Kidney capillary endothelial cell (primary cell): ENCODE results near the gene DOHH.
"Not testable (repeated sequence)": the region's sequence is repeated elsewhere in the genome, so short reads cannot be mapped to it uniquely, and the experiment has no call there.

Experiments used
- DNase-seq: peaks from one replicate; pipeline ENCODE4 v3.0.0-alpha.2; 2018; ENCODE audit warnings: low spot score

DOHH gene

DNA sequence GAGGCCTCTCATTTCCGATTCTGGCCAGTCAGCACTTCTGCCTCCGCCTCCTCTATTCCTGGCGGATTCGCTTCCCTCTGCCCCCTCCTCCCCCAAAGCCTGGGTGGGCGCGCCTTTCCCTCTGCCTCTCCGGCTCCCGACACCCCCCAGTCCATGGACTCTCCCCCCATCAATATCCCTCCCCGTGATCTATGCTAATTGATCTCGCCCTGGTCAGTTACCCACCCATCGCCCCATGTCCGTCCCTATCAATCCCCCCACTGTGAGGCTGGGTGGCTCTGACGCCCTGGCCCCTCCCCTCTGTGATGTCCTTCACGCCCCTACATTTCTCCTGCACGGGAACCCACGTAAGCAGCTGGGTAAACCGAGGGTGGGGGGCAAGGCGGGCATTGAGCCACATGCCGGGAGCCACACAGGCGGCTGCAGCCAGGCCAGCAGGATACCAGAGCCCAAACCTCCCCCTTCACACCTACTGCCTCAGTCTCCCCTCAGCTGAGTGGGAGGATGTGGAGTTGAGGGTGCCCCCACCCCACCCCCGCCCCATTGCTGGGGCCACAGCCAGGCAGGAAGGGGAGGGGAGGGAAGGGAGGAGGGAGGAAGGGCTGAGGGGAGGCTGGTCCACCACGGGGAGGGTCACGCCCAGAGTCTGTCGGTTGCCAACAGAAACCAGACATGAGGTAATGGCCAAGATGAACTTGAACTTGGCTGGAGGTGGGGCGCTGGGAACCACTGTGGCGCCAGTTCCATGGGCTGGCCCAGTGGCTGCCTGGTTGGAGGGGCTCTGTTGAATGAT lies 41.2 kb downstream of the DOHH start:
- DNase-seq = peak; percentile 91

DNA sequence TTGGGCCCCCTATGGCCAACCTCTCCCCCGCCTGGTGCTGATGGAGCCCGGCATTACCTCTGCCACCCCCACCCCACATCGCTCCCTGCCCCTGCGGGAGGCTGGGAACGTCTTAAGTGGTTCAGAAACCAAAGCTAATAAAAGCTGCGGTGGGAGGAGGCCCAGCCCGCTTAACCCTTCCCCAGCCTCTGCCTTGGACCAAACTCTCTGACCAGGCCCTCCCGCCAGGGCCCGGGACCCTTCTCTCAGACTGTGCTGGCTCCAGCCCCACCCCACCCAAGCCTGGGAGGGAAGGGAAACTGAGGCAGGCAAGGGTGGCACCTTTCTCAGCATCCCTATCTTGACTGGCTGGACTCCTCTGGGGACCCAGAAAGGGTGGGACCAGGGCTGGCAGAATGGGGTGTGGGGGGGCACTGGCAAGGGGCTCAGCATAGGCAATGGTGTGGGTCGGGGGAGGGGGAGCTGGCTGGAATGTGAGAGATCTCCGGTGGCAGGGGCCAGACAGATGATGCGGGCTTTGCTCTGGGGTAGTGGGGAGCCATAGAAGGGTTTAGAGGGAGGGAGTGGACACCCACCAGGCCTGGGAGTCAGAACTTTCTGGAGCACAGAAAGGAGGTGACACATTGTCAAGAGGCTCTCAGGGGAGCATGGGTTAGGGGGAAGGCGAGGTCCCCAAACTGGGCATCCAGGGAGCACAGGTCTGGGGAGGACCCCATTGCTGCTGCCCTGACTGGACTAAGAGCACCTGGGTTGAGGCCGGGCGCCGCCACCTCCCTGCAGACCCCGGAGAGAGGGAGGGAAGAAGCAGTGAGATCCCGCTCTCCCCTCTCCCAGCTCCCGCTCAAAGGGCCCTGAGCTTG lies 42.0 kb downstream of the DOHH start:
- no peak for DNase-seq

DNA sequence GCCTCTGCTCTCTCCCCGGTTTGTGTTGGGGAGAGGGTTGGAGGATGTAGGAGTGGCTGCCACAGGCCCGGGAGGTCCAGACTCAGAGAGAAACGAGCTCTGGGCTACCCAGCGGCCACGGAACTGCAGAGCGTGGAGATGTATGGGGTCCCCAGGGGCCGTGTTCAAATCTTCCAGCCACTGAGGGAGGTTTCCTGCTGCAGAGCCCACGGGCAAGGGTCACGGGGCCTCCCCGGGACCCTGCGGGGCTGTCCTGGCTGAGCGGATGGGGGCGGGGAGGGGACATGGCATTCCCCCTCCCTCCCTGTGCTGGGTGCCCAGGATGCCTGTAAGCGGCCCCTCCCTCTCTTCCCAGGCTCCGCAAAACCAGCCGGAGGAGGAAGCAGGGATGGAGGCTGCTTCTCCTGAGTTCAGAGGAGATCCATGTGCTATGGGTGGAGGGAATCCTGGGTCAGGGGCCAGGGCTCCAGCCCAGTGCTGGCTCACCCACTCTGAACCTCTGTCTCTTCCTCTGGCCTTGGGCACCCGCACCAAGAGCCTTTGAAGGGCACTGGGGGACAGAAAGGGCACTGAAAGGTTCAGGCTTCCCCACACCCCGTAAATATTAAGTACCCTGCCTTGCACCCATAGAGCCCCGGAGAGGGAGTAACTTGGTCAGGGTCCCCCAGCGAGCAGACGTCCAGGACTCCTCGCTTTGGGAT lies 42.8 kb downstream of the DOHH start:
- no peak for DNase-seq

DNA sequence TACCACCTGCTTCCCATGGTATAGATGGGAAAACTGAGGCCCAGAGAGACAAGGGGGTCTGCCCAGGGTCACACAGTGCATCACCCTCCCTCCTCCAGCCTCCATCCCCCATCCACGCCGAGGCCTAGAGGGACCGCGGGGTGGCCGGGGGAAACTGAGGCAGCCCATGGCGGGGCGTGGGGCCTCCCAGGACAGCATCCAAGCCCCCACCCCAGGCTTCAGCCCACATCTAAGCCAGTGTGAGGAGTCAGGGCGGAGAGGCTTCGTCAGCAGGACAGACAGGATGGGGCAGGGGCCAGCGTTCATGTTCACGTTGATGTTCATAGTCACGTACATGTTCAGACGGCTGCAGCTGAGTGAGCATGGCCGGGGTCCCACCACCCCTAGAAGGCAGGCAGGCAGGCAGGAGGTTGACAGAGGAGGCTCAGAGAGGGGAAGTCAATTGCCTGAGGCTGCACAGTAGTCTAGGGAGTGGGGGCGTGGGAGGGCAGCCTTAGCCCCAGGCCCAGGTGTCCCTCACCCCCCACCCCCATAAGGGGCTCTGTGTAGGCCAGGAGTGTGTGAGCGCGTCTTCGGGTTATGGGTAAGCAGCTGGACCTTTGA lies 43.4 kb downstream of the DOHH start:
- DNase-seq = no peak

GRCh38 chr19:3455960-3456601 lies 44.4 kb downstream of the DOHH start:
- DNase-seq = no peak

DNA sequence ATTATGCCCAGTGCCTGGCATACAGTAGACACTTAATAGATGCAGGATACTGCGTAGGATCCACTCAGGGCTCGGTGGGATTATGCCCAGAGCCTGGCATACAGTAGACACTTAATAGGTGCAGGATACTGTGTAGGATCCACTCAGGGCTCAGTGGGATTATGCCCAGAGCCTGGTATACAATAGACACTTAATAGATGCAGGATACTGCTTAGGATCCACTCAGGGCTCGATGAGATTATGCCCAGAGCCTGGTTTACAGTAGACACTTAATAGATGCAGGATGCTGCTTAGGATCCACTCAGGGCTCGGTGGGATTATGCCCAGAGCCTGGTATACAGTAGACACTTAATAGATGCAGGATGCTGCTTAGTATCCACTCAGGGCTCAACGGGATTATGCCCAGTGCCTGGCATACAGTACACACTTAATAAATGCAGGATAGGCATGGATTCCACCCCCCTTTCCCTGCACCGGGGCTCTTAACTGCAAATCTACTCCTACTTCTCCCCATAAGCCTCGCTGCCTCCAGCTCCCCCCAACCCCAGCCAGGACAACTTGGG lies 45.0 kb downstream of the DOHH start:
- DNase-seq = no peak

DNA sequence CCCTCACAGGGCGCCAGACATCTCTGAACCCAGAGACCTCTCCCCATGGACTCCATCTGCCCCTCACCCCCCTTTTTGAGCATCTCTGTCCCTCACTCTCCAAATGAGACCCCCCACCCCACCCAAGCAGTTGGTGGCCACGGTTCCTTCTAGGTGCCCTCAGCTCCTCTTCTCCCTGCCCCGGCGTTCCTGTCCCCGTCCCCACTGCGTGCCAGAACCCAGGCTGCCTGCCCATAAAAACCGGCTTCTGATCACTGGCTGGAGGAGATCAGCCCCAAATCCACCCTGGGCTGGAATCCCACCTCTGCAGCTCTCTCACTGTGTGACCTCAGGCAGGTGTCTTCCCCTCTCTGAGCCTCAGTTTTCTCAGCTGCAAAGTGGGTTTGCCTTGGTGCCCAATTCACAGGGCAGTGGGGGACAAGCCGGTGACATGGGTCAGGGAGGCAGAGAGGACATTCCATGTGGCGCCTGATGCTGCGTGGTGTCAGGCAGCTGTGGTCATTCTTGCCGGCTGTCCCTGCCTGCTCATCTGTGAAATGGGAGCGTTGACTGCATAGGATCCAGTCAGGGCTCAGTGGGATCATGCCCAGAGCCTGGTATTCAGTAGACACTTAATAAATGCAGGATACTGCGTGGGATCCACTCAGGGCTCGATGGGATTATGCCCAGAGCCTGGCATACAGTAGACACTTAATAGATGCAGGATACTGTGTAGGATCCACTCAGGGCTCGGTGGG lies 45.6 kb downstream of the DOHH start:
- DNase-seq = no peak

GRCh38 chr19:3453840-3454239 lies 46.6 kb downstream of the DOHH start:
- no peak for DNase-seq

DNA sequence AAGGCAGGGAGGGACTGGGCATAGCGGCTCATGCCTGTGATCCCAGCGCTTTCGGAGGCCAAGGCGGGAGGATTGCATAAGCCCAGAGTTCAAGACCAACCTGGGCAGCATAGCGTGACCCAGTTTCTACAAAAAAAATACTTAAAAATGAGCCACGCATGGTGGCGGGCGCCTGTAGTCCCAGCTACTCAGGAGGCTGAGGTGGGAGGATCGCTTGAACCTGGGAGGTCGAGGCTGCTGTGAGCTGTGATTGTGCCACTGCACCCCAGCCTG lies 47.6 kb downstream of the DOHH start:
- not testable (repeated sequence) for DNase-seq

DNA sequence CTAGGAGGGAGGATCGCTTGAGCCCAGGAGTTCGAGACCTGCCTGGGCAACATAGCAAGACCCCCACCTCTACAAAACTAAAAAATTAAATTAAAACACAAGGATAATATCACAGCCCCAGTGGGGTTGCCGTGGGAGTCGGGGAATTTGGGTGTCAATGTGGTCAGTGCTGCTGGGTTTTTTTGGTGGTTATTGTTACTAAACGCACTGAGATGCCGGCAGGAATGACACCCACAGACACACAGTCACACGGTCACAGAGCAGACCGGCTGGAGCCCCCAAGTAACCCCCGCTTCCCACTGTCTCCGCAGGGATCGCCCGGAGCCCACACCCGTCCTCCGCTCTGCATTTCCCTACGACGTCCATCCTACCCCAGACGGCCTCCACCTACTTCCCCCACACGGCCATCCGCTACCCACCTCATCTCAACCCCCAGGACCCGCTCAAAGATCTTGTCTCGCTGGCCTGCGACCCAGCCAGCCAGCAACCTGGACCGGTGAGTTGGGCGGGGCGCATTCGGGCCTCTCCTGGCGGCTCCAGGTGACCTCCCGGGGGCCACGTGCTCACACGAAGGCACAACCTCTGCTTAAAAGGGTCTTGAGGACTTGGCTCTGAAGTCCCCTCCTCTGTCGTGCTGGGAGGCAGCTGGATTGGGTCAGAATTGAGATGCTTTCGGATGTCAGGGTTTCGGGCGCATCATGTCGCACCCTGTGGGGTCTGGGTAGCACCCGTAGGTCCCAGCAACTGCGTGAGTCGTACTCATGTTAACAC lies 48.1 kb downstream of the DOHH start:
- no peak for DNase-seq

DNA sequence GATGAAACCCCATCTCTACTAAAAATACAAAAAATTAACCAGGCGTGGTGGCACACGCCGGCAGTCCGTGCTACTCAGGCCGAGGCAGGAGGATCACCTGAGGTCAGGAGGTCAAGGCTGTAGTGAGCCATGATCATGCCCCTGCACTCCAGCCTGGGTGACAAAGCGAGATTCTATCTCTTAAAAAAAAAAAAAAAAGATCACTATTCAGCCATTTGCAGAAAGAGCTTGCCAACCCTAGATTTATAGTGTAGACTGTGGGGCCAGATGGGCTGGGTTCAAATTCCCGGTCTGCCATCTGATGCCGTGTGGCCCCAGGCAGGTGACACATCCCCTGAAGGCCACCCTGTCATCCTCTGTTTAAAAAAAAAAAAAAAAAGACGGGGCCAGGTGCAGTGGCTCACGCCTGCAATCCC lies 49.0 kb downstream of the DOHH start:
- no peak for DNase-seq

- DNase-seq = peak; percentile 100
These were observed 49.6 kb downstream of the DOHH start for GRCh38 chr19:3450796-3451411.

GRCh38 chr19:3448616-3449334 lies 51.7 kb downstream of the DOHH start:
- DNase-seq = no peak

- DNase-seq = not testable (repeated sequence)
These were observed 53.8 kb downstream of the DOHH start for GRCh38 chr19:3446657-3447056.

- DNase-seq = no peak
These were observed 55.7 kb downstream of the DOHH start for GRCh38 chr19:3444695-3445234.

GRCh38 chr19:3443840-3444694 lies 56.4 kb downstream of the DOHH start:
- peak; percentile 81 for DNase-seq

DNA sequence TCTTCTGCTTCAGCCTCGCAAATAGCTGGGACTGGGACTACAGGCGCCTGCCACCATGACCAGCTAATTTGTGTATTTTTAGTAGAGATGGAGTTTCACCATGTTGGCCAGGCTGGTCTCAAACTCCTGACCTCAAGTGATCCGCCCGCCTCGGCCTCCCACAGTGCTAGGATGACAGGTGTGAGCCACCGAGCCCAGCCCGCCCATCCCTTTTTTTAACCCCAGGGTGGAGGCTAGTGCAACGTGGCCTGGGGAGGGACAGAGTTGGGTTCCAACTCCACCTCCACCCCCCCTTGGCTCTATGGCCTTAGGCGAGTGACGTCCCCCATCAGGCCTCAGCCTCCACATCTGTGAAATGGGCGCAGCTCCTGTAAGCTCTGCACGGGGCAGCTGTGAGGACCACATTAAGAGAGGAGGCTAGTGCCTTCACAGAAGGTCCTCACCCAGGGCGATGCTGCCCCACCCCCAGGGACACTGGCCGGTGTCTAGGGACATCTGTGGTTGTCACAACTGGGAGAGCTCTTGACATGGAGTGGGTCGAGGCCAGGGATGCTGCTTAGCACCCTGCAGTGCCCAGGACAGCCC lies 57.9 kb downstream of the DOHH start:
- no peak for DNase-seq

DNA sequence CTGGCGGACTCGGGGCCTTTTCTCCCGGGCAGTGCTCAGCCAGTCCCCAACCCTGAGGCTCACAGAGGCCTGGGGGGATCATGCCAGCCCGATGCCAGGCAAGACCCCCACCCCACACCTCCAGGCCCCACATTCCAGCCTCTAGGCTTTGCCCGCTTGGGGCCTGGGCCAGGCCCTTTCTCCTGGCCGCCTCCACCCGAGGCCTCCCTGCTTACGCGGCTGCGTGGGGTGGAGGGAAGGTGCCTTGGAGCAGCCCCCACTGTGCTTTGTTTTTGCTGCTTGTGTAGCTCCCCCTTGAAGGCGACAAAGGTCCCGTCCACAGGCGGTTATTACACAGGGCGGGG lies 58.5 kb downstream of the DOHH start:
- DNase-seq = no peak
